Activated naive CD8-positive, alpha-beta T cell treated with anti-CD3 and anti-CD28 coated beads, Interleukin-2, amount 50 U/mL, for 16 hours (primary cell): ENCODE measurements around the gene CRTC3.
"Not testable (repeated sequence)": the region's sequence is repeated elsewhere in the genome, so short reads cannot be mapped to it uniquely, and the experiment has no call there.

ENCODE experiments used
- DNase-seq: peaks from one replicate; pipeline ENCODE4 v3.0.0-alpha.2; 2020; ENCODE audit warnings: low read depth, low spot score

Gene CRTC3

DNA sequence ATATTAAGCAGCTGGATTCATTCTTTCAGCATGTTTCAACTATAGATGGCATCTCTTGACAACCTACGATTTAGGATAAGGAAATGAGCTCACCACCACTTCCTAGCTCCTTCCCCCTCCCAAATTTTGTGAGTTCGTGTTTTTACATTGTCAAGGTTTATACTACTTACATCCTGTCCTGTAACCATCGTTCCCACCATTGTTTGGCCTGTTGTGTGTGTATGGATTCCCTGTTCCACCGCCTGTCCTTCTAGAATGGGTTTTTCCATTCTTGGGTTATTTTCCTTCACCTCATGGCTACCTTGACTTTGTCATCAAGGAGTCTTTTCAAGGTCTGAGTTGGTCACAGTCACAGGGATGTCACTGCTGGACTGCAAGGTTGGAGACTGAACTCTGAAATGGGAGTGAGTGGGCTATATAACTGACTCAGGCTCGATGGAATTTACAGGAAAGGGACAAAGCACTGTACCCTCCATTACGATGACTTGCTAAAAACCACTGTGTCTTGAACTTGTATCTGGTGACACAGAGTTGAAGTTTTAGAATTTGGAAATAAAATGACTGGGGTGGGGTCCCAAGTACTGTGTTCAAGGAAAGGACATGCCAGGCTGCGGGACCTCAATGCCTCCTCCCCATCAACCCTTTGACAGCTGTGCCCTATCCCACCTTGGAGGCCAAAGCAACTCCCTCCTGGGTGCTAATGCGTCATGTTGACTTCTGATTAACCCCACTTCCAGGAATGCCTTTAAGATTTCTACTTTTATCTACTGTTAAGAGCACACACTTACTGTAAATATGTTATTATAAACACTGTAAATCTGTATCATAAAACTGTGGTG lies 120.6 kb downstream of the CRTC3 start:
- no peak for DNase-seq

DNA sequence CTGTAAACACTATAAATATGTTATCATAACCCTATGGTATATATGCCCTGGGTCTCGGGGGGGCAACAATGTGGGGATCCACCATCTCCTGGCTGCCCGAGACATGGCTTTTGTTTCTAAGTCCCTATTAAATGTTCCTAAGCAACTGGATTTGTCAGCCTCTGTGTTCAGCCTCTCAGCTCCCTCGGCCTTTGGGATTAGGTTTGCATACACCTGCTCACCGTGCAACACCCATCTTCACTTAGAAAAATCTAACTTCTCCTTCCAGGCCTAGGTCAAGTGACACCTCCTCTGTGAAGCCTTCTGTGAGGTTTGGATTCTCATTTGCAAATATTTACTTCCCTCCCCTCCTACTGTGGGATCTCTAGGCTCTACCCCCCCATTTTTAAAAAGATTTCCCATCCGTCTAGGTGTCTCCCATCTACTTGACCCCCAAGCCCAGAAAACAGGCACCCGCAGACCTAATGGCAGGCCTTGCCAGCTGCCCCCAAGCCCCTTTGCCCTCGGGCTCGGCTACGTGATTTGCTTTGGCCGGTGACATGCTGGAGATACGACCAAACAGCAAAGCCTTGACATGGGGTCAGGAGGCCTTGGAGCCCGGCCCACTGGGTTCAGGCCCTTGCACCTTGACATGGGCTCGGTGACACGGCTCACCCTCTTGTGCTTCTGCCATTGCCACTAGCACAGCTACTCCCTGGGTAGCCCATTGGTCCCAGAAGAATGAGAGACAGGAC lies 121.4 kb downstream of the CRTC3 start:
- no peak for DNase-seq

DNA sequence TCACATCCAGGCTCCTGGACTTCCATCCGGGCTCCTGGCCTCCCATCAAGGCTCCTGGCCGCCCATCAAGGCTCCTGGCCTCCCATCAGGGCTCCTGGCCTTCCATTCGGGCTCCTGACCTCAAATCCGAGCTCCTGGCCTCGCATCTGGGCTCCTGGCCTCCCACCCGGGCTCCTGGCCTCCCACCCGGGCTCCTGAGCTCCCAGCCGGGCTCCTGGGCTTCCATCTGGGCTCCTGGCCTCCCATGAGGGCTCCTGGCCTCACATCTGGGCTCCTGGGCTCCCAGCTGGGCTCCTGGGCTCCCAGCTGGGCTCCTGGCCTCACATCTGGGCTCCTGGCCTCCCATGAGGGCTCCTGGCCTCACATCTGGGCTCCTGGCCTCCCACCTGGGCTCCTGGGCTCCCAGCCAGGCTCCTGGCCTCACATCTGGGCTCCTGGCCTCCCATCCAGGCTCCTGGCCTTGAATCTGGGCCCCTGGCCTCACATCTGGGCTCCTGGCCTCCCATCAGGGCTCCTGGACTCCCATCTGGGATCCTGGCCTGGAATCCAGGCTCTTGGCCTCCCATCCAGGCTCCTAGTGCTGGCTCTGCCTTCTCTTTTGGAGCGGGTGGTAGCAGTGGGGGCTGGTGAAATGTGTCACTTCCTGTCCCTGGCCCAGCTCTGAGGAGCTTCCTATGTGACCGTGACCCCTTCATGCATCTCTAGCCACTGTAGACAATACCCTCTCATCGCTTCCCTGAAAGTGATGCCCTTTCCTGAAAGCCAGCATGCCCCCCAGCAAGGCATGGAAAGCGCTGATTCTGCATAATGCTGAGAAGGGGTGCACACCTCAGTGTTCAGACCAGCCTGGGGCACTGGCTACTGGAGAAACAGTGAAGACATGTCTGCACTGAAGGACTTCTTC lies 124.8 kb downstream of the CRTC3 start:
- no peak for DNase-seq

DNA sequence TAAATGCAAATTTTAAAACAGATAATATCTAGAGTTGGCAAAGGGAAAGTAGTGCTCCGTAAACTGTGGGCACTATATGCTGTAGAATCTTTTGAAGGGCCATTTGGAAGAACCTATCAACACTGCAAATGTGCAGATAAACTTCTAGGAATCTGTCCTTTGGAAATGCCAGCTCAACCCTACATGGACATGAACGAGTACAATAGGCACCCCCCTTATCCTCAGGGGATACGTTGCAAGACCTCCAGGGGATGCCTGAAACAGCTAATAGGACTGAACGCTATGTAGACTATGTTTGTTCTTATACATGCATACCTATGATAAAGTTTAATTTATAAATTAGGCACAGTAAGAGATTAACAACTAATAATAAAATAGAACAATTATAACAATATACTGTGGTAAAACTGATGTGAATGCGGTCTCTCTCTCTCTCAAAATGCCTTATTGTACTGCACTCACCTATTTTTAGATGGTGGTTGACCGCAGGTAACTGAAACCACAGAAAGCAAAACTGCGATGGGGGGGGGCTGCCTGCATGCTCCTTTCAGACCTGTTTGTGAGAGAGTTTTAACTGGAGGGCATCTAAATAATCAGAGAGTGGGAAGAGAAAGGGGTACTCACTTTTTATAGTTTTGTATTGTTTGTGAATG lies 127.9 kb downstream of the CRTC3 start:
- DNase-seq, result not testable (repeated sequence)

DNA sequence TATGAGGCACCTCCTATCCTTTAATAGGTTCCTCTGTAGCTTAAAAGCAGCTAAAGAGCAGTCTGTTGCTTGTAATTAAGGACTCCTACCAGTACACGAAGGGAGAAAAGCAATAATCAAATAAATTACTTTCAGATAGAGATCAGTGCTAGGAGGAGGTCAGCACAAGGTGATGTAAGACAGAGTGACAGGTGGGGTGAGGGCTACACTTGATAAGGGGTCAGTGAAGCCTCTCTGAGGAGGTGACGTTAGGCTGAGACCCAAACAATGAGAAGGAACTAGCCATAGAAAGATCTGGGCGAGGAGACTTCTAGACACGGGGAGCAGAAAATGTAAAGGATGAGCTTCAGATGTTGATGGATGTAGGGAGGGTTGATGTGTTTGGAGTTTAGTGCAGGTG lies 129.8 kb downstream of the CRTC3 start:
- DNase-seq, result no peak

DNA sequence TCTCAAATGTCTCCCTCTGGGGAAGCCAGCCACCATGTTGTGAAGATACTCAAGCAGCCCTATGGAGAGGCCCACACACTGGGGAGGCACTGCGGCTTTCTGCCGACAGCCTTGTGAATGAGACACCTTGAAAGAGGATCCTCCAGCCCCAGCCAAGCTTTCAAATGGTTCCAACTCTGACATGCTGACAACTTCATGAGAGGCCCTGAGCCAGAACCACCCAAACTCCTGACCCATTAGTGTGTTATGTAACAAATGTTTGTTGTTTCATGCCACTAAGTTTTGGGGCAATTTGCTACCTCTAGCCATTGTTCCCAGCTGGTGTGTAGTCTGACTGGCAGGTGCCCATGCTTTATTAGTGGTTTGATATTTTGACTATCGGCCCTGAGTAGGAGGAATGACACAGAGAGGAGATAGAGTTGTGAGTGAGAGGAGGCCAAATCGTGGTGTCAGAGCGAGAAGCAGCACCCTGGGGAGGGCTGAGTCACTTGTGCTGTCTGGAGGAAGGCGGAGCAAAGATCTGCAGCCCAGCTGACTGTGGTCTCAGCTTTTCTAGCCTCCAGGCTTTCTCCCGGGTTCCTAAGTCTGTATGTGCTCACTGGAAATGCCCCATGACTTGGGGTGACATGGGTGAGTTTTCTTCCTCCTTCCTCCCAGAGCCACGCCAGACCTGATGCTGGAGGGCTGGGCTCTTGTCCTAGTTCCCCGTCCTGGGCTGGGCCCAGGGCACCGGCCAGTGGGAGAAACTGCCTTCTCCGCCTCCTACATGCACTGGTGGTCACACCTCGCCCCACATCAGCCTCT lies 130.7 kb downstream of the CRTC3 start:
- peak; percentile 59 for DNase-seq

DNA sequence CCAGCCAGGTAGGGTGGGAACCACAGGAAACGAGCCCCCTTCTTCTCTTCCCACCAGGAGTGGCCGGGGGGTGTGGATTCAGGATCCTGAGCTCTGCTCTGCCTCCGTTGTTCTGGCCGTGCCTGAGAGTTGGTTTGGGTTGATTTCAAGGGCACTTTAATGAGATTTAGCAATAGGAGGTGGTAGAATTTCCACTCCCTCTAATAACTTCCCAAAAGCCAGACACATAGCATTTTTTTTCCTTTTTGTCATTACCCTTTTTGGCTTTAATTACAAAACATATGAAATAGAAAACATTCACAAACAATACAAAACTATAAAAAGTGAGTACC lies 131.2 kb downstream of the CRTC3 start:
- DNase-seq, result not testable (repeated sequence)

DNA sequence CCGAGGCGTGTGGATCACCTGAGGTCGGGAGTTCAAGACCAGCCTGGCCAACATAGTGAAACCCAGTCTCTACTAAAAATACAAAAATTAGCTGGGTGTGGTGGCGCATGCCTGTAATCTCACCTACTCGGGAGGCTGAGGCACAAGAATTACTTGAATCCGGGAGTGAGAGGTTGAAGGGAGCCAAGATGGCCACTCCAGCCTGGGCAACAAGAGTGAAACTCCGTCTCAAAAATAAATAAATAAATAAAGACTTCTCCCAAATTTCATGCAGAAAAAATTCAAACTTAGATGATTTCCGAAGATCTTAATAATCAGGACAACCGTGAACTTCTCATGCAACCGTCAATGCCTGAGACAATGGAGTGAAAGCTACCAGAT lies 134.3 kb downstream of the CRTC3 start:
- not testable (repeated sequence) for DNase-seq

DNA sequence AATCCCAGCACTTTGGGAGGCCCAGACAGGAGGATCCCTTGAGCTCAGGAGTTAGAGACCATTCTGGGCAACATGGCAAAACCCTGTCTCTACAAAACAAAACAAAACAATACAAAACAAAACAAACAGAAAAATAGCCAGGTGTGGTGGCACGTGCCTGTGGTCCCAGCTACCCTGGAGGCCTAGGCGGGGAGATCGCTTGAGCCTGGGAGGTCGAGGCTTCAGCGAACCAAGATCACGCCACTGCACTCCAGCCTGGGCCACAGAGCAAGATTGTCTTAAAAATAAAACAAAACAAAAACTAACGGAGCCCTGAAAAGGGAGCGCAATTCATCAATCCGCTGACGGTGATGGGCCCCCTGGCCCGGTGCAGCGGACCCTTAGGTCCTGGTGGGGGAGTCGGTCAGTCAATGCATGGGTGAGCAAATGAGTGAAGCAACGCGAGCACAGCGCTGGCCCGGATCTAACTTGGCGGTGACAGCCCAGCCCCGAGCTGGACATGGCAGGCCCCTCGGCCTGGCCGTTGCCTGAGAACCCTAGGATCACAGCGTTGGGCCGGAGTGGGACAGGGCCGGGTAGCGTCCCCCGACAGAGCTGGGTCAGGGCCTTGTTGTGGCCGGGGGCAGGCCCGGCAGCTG lies 135.0 kb downstream of the CRTC3 start:
- DNase-seq, result no peak

DNA sequence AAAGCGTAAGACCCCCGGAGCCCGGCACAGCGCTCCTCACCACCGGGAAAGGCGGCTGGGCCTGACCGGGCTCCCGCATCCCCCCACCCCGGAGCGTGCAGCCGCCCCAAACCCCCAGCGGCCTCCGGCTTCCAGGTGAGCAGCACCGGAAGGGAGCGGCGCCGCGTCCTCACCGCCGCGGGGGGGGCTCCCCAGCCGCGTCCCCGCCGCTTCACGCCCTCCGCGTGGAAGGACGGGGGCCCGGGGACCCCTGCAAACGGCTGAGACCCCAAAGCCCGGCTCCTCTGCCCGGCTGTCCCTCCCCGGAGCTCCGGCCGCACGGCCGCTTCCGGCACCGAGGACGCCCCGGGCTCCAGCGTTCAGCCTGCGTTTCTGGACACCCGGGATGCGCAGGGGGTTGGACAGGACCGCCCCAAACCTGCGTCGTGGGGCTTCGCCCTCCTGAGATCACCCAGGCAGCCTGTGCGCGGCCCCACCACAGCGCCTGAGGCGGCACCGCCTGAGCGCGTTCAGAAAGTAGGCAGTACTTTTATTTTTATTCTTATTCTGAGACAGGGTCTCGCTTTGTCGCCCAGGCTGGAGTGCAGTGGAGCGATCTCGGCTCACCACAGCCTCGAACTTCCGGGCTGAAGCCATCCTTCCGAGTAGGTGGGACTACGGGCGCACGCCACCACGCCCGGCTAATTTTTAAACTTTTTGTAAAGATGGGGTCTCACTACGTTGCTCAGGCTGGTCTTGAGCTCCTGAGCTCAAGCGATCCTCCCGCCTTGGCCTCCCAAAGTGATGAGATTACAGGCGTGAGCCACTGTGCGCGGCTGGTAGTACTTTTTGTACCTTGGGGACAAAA lies 135.8 kb downstream of the CRTC3 start:
- DNase-seq, result no peak

DNA sequence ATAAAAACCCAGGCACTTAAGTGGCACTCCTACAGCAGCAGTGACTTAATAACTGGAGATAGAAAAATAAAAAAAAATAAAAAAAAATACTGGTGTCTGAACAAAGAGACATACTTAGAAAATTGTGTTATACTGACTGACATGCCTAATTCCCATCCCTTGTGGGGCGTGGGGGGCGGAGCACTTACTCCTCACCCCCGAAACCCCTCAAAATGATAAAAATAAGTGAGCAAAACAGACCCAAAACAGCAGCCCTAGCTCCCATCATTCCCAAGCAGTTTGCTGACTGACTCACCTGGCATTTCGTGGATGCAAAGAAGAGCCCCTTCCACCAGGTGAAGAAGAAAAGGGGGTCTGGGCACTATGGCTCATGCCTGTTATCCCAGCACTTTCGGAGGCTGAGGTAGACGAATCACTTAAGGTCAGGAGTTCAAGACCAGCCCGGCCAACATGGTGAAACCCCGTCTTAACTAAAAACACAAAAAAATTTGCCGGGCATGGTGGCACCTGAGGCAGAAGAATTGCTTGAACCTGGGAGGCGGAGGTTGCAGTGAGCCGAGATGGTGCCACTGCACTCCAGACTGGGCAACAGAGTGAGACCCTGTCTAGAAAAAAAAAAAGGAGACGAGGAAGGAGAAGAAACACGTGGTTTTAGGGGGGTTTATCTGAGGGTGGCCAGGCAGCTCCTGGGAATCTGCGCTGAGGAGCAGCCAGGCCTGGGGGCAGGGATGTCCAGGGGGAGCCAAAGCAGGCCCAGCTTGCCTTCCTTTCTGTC lies 136.6 kb downstream of the CRTC3 start:
- no peak for DNase-seq

DNA sequence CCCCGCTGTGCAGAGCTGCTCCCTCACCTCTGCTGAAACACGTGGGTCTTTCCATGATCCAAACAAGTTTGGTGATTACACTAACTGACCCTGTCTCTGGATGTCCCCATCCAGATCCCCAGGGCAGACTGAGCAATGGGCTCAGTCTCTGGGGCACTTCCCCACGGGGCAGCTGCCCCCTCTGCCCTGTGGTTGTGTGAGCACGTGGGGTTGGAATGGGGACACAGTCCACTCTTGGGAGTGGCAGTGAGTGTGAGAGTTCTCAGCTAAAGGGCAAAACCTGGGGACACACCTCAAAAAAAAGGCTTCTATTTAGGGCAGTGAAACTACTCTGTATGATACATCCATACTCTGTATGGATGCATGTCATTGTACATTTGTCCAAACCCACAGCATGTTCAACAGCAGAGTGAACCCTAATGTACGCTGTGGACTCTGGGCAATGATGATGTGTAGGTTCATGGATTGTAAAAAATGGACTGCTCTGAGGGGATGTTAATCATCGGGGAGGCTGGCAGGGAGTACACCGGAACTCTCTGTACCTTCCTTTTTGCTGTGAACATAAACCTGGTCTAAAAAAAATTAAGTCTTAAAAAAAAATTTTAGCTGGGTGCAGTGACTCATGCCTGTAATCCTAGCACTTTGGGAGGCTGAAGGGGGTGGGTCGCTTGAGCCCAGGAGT lies 137.5 kb downstream of the CRTC3 start:
- DNase-seq, result no peak

DNA sequence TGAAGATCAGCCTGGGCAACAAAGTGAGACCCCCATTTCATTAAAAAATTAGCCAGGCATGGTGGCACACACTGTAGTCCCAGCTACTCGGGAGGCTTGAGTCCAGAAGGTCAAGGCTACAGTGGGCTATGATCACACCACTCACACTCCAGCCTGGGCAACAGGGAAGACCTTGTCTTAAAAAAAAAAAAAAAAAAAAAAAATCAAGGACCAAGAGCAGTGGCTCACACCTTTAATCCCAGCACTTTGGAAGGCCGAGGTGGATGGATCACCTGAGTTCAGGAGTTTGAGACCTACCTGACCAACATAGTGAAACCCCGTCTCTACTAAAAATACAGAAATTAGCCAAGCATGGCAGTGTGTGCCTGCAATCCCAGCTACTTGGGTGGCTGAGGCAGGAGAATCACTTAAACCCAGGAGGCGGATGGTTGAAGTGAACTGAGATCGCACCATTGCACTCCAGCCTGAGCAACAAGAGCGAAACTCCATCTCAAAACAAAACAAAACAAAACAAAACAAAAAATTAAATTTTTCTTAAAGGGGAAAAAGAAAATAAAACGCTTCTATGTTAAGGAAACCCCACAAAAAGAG lies 138.1 kb downstream of the CRTC3 start:
- DNase-seq, result not testable (repeated sequence)

DNA sequence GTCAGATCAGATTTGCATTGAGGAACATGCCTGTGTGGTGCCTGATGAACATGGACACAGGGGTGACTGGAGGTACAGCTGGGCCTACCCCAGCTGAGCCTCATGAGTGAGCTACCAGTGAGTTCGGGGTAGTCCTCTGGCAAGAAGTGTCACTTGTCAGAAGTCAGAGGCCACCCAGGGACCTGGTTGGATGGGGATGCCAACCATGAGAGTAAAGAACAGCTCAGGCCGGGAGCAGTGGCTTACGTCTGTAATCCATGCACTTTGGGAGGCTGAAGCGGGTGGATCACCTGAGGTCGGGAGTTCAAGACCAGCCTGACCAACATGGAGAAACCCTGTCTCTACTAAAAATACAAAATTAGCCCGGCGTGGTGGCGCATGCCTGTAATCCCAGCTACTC lies 140.9 kb downstream of the CRTC3 start:
- not testable (repeated sequence) for DNase-seq

DNA sequence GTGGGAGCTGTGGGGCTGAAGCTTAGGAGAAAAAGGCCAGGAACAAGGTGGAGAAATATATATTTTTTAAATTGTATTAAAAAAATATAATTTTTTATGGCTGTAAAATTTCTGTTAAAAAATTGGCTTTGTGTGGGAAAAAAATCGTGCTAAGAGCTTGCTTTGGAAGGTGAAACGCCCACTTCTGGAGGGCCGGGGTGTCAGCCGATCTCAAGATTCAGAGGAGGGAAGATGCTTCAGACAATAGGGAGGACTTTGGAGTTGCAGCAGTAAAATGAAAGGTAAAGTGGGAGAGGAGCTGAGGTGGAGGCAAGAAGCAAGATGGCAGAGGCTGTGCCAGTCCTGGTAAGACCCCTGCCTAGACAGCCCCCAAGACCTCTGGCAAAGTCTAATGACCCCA lies 141.5 kb downstream of the CRTC3 start:
- DNase-seq, result no peak

DNA sequence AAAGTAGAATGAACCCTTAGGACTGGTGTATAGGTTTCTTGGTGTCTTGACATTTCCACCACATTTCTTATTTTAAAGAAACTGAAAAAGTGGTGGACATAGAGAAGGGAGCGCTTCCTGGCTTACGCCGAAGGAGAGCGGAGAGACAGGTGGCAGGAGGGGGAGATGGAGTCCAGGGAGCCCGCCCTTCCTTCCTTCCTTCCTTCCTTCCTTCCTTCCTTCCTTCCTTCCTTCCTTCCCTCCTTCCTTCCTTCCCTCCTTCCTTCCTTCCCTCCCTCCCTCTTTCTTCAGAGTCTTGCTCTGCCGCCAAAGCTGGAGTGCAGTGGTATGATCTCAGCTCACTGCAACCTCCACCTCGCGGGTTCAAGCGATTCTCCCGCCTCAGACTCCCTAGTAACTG lies 143.6 kb downstream of the CRTC3 start:
- DNase-seq, result not testable (repeated sequence)

DNA sequence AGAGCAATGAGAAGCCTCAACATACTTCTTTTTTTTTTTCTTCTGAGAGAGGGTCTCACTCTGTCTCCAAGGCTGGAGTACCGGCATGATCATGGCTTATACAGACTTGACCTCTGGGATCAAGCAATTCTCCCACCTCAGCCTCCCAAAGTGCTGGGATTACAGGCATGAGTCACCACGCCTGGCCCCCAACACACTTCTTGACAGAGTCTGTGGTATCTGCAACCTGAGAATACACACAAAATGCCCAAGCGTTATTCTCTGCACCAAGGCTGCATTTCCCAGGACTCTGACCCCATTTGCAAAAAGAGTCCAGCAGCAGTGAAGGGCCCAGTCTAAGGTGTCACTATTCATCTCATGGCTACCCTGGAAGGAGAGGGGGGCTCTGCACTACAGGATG lies 144.8 kb downstream of the CRTC3 start:
- no peak for DNase-seq

DNA sequence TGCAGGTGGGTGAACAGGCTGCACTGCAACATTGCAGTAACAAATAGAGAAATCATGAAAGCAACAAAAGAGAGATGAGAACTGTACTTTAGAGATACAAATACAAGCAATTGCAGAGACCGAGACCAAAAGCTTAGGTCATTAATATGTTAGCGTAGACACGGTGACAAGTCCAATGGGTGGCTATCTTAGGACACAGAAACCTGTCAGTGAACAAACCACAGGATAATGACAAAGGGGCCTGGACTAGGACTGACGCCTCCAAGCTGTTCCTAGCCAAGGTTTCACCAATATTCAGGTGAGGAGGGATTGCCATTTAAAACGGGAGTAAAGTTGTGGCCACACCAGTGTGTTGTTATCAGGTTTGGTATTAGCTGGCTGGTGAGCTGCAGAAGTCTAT lies 145.7 kb downstream of the CRTC3 start:
- no peak for DNase-seq
